Measurements from ENCODE around the gene ITCH.

GRCh38 chr20:34452281-34452982 lies 89.4 kb downstream of the ITCH start:
- no peak for TF ChIP-seq CTCF (IDR thresholded peaks at IDR 0.05 in 2 of 3, conservative IDR thresholded peaks at IDR 0.05 in 1 of 3; ENCODE audit: borderline replicate concordance in 1 of 3, insufficient read depth in 1 of 3, low read depth in 2 of 3, low read length in 2 of 3)
- no peak for TF ChIP-seq JUND (IDR thresholded peaks at IDR 0.05)
- TF ChIP-seq REST (IDR thresholded peaks at IDR 0.05; ENCODE audit: low read depth): no peak
- TF ChIP-seq ATF3 (IDR thresholded peaks at IDR 0.05): no peak
- TF ChIP-seq EZH2 (IDR thresholded peaks at IDR 0.05): no peak
- TF ChIP-seq POLR2A (IDR thresholded peaks at IDR 0.05; ENCODE audit: borderline replicate concordance, extremely low read depth, insufficient read depth, insufficient read length): no peak
